Measurements from ENCODE around the gene KIF13A. TPM values are rescaled to one million over a fixed set of nuclear protein-coding genes. Genes with fewer than 3 reads are reported as not detected.
A peak's percentile ranks its signal among the peaks of the same experiment; 100 is the strongest.

KIF13A gene
- total RNA-seq, 1 donor from 2014 or later = 59.0 TPM

GRCh38 chr6:17877196-17877894 lies 110.1 kb downstream of the KIF13A start:
- no peak for DNase-seq
- H3K4me1 ChIP-seq = peaks cover 9% of the 10 kb centered on the region
- no peaks in the 10 kb centered on the region for H3K27me3 ChIP-seq
- intact Hi-C loops (cut with DNase I) = no loop called here
- no peaks in the 10 kb centered on the region for H3K36me3 ChIP-seq
- H3K9me3 ChIP-seq = no peaks in the 10 kb centered on the region
- TF ChIP-seq, protein P1, sequence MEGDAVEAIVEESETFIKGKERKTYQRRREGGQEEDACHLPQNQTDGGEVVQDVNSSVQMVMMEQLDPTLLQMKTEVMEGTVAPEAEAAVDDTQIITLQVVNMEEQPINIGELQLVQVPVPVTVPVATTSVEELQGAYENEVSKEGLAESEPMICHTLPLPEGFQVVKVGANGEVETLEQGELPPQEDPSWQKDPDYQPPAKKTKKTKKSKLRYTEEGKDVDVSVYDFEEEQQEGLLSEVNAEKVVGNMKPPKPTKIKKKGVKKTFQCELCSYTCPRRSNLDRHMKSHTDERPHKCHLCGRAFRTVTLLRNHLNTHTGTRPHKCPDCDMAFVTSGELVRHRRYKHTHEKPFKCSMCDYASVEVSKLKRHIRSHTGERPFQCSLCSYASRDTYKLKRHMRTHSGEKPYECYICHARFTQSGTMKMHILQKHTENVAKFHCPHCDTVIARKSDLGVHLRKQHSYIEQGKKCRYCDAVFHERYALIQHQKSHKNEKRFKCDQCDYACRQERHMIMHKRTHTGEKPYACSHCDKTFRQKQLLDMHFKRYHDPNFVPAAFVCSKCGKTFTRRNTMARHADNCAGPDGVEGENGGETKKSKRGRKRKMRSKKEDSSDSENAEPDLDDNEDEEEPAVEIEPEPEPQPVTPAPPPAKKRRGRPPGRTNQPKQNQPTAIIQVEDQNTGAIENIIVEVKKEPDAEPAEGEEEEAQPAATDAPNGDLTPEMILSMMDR (IDR thresholded peaks at IDR 0.05) = no peak
- H3K27ac ChIP-seq = peak overlapping the region; percentile 39
- H3K4me3 ChIP-seq = no peak overlapping the region
- ATAC-seq = peak; percentile 59

- Histone ChIP-seq H3K36me3 (no peaks in the 10 kb centered on the region), H3K4me1 (peaks cover 16% of the 10 kb centered on the region), H3K9me3 (no peaks in the 10 kb centered on the region), H3K4me3 (no peak overlapping the region), H3K27me3 (no peaks in the 10 kb centered on the region), H3K27ac (no peak overlapping the region)
- intact Hi-C loops (cut with DNase I) = no loop called here
- DNase-seq = no peak
- no peak for ATAC-seq
- TF ChIP-seq, protein P1 (IDR thresholded peaks at IDR 0.05) = no peak
Measured at GRCh38 chr6:17874753-17875152, 112.7 kb downstream of the KIF13A start.

- ATAC-seq (no peak), DNase-seq (no peak)
- Histone ChIP-seq H3K27me3 (no peaks in the 10 kb centered on the region), H3K4me3 (no peak overlapping the region), H3K9me3 (no peaks in the 10 kb centered on the region), H3K4me1 (peaks cover 13% of the 10 kb centered on the region), H3K36me3 (no peaks in the 10 kb centered on the region), H3K27ac (no peak overlapping the region)
- intact Hi-C loops (cut with DNase I) = no loop called here
- TF ChIP-seq, protein P1 (IDR thresholded peaks at IDR 0.05) = no peak
Measured at GRCh38 chr6:17872908-17873307, 114.5 kb downstream of the KIF13A start.

DNA sequence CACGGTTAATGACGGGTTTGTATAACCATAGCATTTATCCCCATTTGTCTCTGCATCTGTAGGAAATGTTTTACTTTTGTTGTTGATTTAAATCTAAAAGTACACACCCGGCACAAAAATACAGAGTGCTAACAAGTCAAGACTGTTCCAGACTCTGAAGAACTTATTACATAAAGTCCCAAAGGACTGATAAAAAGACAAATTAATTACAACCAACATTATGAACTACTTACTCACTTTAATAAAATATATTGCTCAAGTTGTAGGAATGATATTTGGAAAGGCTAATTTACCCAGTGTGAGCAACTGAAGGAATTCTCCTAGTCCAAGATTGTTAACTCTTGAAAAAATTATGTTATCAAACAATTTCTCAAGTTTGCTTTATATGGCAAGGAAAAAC lies 115.6 kb downstream of the KIF13A start:
- H3K4me3 ChIP-seq = no peak overlapping the region
- DNase-seq (no peak), ATAC-seq (no peak)
- H3K27ac ChIP-seq = no peak overlapping the region
- H3K27me3 ChIP-seq = no peaks in the 10 kb centered on the region
- peaks cover 9% of the 10 kb centered on the region for H3K4me1 ChIP-seq
- no peaks in the 10 kb centered on the region for H3K36me3 ChIP-seq
- H3K9me3 ChIP-seq = no peaks in the 10 kb centered on the region
- intact Hi-C loops (cut with DNase I) = no loop called here
- TF ChIP-seq, protein P1 (IDR thresholded peaks at IDR 0.05) = no peak

- TF ChIP-seq, protein P1 (IDR thresholded peaks at IDR 0.05) = no peak
- peaks cover 9% of the 10 kb centered on the region for H3K4me1 ChIP-seq
- ATAC-seq = no peak
Measured at GRCh38 chr6:17871189-17871519, 116.3 kb downstream of the KIF13A start.

More at GRCh38 chr6:17871189-17871519, 116.3 kb downstream of the KIF13A start:
- no peak for DNase-seq
- intact Hi-C loops (cut with DNase I) = no loop called here
- Histone ChIP-seq H3K27me3 (no peaks in the 10 kb centered on the region), H3K4me3 (no peak overlapping the region), H3K36me3 (no peaks in the 10 kb centered on the region), H3K9me3 (no peaks in the 10 kb centered on the region), H3K27ac (no peak overlapping the region)

All from upper lobe of right lung (tissue), 1 donor.